HG03060 (cell line): ENCODE results near the gene PNMA5.

Source experiments
- ATAC-seq: cut with Tn5 transposase; IDR thresholded peaks from one replicate; pipeline ENCODE4 v1.9.1; 2021; ENCODE audit warnings: low read depth, moderate number of reproducible peaks; ENCODE audit not compliant: unreplicated experiment

The PNMA5 gene

DNA sequence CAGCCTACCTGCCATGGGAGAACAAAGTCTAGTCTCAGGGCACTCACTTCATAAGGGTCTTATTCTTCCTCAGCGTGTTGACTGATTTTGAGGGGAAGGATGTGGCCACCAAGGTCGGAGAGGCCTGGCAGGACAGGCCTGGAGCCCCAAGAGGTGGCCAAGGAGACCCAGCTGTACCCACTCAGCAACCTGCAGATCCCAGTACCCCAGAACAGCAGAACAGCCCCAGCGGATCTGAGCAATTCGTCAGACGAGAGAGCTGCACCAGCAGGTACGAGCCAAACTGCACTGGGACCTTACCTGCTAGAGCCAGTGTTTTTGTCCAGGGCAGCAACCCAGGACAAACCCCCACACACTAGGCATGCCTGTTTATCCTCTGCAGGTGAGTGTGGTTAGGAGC lies 34.3 kb downstream of the PNMA5 start:
- ATAC-seq = no peak

DNA sequence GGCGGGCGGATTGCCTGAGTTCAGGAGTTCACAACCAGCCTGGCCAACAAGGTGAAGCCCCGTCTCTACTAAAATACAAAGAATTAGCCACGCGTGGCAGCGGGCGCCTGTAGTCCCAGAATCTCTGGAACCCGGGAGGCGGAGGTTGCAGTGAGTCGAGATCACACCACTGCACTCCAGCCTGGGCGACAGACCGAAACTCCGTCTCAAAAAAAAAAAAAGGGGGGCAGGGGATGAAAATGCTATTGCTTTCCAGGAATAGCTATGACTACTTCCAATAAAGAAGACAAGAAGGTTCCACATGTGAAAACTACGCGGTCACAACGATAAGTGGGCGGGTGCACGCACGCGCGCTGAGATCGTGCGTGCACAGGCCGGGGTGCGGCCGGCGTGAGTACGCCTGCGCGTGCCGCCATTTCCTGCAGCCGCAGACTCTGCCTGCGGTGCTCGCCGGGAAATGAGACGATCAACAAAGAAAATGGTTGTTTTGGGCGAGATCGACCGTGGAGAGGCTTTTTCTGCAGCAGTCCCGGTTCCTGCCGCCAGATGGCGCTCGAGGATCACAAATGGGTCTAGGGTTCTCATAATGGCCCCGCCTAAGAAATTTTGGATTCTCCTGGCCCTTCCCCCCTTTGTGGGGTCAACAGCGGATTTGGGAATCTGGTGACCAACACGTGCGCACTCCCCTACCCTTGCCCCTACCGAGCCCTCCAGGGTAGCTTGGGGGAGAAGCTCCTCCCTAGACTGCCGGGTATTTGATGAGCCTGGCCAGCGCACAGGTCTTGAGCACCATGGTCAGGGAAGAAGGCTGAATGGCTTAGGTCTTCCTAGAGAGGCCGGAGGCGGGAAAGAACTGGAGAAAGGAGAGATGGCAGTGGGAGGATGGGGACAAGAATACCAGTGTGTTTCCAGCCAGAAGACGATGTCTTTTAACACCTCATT lies 35.1 kb downstream of the PNMA5 start:
- peak; percentile 88 for ATAC-seq

DNA sequence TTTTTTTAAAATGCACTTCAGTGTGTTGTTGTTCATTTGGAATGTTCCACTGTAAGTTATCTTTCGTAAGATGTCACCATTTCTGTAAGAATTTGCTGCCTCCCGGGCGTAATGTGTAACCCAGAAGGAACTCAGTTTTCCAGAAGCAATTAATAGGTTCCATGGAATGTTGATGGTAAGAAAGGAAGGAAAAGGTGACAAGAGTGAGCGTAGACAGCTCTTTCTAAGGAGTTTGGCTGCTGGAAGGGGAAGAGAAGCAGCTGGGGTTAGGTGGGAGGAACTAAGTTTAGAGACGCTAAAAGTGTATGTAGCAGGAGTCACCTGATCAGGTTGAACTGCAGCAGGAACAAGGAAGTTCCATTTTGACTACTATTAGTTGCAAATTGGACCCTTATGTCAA lies 35.9 kb downstream of the PNMA5 start:
- ATAC-seq = no peak

DNA sequence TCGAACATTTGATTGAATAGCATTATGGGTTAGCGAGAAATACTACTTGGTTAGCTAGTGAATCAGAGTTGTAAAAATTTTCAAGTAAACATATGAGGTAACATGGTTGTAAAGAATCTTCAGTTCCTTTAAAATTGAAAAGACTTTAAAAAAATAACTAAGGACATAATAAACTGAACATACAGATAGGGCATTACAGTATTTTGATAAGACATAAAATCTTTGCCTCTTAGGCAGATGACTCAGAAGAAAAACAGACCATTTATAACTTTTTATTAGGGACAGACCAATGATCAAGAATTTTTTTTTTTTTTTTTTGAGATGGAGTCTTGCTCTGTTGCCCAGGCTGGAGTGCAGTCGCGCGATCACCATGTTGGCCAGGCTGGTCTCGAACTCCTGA lies 43.1 kb downstream of the PNMA5 start:
- no peak for ATAC-seq

DNA sequence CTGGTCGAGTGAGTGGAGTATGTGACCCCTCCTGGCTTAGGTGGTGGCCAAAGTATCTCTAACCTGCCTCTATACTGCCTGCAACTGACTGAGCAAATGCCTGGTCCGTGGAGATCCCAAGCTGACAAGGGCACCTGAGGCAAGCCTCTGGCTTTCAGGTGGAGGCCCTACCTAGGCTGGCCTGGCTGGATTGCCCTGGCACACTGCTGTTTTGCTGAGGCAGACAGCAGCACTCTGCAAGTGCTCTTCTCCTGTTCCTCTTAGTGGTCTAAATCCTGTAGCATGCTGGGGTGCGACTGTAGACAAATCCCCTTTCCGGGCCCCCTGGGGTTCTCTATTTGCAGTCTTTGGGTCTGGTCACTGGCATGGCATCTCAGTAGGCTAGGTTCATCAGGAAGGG lies 44.8 kb downstream of the PNMA5 start:
- ATAC-seq = no peak

DNA sequence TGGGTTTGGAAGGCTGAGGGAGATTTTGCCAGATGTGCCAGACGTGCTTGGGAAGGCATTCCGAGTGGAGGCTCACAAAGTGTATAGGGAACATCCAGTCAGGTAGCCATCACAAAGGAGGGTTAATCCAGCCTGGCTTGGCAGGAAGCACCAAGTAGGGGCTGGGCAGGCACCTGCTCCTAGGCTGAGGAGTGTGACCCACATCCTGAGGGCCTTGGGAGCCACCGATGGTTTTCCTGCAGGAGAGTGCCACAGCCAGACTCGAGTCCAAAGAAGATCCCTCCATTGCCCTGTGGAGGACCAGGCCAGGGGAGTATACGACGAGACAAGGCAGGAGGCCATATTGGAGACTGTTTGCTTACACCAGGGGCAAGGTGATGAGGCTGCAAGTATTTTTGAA lies 47.2 kb downstream of the PNMA5 start:
- ATAC-seq = no peak

DNA sequence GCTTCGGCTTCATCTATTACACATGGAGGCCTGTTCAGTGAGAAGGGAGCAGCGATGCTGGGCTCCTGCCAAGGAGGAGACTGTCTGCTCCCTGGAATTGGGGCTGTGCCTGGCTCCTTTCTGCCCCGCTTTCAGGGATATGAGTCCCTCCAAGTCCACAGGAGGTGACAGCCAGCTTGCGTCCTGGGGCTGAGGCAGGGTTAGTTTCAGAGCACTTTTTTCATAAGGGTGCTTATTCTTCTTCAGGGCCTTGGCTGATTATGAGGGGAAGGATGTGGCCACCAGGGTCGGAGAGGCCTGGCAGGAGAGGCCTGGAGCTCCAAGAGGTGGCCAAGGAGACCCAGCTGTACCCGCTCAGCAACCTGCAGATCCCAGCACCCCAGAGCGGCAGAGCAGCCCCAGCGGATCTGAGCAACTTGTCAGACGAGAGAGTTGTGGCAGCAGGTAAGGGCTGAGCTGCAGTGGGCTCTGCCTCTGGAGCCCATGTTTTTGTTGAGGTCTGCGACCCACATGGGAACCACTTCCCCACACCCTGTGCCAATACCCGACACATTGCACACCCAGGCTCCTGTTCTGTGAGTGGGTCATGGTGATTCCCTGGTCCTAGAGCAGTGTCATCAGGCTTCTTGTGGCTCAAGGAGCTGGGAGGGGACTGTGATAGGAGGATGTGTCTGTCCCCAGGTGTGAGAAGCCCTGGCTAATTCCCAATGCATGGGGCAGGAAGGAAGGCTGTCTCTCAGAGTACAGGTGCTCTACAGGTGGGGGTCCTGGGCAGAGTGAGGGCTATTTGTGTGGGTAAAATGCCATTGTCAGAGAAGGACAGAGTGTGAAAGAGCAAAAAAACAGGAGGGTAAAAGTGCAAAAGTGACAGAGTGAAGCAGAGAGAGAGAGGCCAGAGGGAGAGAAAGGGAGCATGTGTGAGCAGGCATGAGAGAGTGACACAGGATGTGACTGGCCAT lies 48.6 kb downstream of the PNMA5 start:
- ATAC-seq = no peak

DNA sequence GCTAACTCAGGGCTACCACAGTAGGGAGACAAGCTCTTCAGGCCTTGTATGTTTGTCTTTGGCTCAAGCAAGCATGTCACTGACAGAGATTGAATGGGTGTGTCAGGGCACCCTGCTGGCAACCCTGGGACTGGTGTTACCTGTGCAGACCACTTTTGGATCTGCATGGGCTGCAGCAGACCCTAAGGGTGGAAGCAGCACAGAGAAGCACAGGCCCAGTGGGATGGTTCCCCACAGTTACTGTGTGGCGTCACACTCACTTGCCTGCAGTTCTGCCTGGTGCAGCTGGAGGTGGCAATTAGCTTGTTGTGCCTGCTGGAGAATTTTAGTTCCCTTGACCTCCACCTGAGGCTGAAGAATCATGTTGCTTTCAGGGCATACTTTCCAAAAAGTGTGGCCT lies 50.1 kb downstream of the PNMA5 start:
- no peak for ATAC-seq

DNA sequence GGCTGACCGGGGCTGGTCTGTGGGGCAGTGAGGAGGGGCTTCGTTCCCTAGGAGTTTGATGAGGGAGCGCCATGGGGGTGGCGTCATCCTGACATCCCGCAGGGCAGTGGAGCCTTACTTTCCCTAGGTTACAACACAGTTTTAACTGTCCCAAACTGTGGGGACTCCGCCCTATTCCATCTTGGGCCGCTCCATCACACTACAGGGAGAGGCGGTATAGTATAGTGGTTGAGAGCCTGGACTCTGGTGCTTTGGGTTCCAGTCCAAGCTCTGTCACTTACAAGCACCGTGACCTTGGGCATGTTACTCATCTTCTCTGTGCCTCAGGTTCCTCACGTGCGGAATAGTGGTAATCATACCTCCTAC lies 51.9 kb downstream of the PNMA5 start:
- ATAC-seq = no peak

DNA sequence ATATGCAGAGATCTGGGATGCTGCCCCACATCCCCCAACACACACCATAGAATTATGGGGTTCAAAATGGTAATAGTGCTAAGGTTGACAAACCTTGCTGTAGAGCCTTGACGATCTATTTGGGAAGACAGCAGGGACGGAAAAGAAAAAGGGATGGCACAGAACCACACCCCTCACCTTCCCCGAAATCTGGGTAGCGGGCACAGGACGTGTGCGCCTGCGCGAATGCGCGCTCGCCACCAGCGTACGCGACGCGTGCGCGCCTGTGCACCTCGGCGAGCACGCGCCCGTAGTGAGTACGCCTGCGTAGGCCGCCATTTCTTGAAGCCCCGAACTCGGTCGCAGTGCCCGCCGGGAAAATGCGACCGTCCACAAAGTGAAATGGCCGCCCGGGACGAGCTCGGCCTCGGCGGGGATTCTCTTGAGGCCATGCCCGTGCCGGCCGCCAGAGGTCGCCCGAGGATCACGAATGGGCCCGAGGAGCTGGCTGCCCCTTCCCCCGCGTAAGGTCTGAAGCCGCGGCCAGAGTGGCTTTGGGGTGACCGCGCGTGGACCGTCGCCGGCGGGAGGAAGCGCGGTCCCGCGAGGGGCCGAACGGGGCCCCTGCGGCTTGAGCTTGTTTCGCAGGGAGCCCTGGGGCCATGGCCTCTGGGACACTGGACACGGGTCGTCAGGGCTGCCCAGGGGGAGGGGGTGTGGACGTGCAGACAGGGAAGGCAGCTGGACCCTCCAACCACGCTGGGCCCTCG lies 52.4 kb downstream of the PNMA5 start:
- ATAC-seq = peak; percentile 90
